GM19193 (cell line): ENCODE results near the gene NF2.

Source experiments
- POLR2A ChIP-seq: IDR thresholded peaks from 4 replicates; pipeline ENCODE4 v1.6.1; 2011; ENCODE audit not compliant: insufficient read depth, insufficient read length; ENCODE audit errors: extremely low read depth

NF2 gene

DNA sequence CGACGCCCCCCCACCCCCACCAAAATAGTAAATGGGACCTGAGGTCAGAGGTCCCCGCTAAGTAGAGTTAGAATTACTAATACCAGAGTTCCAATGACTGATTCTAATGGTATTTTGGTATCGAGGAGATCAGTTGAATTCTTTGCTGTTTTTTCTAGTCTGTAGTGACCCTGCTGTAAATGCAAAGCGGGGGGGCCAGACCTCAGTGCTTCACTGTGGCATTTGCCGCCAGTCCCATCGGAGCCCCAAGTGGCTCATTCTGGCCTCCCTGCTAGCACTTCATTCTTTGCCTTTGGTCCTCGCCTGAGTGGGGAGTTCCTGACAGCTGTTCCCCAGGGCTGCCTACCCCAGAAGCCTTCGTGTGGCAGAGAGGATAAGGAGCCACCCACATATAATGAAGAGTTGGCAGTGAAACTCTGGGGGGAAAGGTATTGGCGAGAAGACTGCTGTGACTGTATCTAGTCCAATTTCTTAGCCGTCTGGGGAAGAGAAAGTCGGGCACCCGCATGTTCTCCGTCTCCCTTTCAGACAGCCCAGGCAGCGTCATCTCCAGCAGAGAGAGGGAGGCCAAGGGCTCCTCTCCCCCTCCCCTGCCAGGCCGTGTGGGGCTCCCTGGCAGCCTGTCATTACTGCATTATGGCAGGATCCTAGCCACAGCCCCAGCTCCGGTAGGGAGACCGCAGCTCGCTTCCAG, 96.9 kb downstream of the NF2 start:
- TF ChIP-seq POLR2A: no peak

DNA sequence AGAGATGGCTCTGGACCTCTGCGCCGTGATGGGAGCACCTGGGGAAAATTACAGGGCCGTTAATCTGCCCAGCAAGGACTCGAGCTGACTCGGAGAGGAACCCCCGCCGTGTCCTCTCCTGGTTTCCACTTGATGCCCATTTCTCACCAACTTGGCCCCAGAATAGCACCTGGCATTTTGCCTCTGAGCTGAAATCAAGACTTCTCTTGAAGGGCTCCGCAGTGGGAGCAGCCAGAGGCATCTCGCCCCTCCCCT, 97.4 kb downstream of the NF2 start:
- TF ChIP-seq POLR2A: no peak

DNA sequence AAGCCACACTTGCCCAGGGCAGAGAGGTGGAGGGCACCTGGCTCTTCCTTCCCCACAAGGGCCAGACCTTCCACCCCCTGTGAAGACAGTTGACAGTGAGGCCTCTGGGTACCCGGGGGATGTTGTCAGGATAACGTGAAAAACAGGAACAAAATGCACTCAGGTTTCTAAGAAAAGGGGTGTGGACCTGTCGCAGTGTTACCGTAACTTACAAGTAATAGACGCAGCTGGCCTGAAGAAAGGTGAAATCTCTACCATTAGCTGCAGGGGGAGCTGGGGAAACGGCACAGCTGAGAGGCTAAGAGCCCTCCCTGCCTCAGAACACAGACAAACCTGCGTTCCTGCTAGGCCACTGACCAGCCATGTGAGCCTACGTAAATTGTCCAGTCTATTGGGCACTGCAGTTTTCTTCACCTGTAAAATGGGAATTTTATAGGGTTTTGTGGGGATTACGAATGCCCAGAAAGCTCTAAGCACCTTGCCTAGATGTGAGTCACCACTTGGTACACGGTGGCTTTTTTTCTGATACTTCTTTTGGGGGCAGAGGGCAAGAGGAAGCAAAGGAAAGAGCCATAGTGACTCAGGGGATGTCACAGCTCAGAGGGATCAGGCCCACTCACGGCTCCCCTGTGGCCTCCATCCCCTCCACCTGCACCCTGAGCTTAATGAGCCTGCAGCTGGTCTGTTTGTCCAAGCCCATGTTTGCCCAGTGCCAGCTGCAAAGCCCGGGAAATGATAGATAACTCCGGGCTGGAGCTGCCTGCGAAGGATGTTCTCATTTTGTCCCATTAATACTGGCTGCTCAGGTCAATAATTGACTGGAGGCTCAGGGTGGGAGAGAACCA, 97.9 kb downstream of the NF2 start:
- no peak for TF ChIP-seq POLR2A

DNA sequence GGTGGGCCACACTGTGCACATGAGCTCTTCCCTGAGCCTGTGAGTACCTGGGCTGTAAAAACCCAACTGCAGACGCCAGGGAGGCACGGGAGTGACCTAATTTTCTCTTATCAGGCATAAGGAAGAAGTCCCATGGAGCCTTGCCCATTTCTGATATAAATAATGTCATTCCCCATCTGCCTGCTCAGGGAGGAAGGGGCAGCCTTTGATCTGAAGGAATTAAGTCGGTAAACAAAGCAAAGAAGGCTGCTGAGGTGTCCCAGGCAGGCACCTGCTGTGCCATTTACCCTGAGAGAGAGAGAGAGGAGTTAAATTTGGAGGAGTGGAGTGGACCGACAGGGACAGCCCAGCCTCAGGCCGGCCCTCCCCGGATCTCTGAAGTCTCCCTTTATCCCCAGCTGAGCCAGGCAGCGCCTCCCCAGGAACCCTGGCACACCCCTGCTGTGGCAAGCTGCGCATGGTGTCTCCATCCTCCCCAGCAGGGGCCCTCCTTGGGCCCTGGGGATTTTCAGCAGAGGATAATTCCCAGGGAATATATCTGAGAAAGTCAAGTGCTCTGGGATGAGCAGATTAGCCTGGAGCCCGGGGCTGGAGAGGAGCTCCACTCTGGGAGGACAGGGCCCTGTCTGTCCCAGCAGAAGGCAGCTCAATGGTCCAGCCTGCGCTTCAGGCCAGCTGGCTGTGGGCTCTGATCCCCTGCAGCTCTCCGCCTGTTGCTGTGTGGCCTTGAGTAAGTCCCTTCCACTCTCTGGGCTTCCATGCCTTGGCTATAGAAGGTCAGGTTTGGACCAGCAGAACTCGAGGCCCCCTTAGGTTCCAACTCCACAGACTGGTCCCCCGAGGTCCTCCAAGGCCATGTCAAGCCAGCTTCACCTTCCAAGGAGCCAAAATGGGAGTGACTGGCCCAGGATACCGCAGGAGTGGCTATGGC, 98.8 kb downstream of the NF2 start:
- no peak for TF ChIP-seq POLR2A

DNA sequence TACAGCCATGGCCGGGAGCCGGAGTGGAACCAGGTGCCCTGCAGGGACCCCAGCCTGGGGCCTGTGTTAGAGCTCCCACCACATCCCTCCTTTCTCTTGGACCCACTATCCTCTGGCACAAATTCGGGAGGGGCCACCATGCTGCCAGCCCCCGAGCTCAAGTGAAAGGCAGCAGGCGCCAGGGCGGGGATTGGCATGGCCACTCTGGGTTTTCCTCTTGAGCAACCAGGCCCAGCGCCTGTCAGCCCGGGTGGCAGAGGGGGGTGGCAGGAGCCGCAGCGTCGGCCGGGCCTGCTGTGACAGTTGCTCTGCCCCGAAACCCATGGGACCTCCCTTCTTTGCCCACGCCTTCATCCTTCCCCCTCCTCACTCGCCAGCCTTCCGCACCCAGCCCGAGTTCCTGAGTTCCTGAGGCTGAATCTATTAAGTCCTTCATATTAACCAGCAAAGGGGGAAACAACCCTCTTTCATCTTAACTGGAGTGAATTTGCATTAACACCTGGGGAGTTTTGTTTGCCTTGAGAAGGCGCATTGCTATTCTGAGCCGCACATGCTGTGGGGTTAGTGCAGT, 99.6 kb downstream of the NF2 start:
- TF ChIP-seq POLR2A: no peak

DNA sequence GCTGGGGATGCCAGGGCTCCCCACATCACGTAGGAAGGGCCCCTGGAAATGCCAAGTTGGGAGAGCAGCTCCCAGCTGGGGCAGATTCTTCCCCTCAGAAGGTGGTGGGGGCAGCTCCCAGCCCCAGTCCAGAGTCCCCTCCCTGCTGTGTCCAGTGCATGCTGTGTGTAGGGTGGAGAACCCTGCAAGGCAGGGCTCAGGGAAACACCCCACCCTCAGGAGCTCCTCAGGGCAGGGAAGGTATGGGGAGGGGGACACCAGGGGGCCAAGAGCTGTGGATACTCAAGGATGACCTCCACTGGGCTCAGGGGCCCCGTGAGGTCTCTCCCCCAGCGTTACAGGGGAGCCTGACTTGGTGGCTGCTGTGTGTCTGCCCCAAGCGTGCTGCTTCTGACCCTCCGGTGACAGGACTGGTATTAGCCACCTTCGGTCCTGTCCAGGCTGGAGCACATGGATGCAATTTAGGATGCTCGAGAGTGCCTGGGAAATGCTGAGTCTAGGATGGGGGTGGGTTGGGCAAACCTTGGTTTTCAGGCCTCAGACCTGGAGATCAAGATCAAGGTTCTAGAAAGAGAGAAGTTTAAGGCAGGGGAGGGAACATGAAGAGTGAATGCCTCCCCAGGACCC, 100.2 kb downstream of the NF2 start:
- TF ChIP-seq POLR2A: no peak

DNA sequence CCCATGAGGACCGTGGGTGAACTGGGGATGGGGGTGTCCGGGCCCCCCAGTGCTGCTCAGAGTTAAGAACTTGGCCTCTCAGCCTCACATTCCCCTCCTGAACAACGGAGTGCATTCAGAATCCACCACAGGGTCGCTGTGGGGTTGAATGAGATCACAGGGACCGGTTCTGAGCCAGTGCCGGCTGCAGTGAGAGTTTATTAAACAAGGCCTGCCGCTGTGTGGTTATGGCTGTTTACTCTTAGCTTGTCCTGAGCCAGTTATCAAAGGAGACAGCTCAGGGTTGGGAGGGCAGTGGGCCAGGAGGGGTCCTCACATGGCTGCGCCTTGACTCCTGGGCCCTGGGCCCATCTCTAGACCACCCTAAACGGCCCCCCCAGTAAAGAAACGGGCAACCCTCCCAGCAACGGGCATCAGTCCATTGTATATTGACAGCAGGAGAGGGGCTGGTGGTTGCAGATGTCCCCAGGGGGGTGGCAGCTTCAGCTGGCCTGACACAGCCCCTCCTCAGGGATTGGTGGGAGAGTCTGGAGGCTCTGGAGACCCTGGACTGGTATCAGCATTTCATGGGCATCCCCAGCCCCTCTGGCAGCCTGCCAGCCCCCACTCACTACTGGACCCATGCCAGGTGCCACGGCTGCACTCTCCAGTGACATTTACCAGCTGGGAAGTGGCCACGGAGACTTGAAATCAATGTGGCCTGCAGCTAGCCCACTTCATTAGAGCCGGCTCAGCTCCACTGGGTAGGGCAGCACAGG, 101.3 kb downstream of the NF2 start:
- TF ChIP-seq POLR2A: no peak

DNA sequence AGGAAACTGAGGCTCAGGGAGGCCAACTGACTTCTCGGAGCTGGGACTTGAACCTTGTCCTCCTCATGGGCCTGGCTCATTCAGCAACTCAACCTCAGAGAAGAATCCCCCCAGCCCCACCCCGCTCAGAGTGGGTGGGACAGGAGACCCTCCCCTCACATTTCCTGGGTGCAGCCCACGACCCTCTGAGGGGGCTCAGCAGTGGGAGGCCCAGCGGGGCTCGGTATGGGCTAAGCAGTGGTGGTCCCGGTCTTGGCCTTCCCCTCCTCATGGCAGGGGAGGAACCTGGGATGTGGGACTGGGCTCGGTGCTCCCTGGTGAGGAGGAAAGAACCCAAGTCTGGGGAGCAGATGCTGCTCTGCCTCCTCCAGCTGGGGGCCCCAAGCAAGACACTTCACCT, 102.2 kb downstream of the NF2 start:
- TF ChIP-seq POLR2A: no peak

DNA sequence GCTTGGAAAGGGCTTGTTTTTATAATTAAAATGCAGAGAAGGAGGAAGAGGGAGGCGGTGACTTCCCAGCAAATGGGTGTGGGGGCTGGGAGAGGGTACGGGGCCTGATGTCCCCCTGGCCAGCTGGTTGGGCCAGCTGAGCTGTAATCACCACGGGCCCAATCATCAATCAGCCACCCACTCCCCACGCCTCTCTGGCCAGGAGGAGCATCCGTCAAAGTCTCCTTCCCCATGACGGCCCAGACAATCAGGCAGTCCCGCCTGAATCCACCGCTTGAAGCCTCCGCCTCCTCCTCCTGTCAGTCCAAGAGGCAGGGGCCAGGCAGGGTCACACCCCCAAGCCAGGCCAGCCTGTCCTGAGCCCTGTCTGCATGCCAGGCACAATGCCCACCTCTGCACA, 103.1 kb downstream of the NF2 start:
- TF ChIP-seq POLR2A: no peak

DNA sequence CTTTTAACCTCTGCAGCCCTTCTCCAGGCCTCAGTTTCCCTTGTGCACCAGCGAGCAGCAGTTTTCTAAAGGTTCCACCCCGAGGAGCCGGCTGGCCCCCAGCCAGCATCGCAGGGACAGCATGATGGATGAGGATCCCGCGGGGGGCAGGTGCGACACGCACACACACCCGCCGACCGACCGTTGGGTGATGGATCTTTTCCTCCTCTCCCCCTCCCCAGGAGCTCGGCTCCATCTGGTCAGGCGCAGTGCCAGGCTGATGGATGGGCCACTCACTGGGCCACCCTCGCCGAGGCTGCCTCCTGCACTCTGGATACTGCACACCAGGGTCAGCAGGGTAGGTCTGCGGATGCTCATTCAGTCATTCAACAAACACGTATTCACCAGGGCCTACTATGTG, 103.6 kb downstream of the NF2 start:
- no peak for TF ChIP-seq POLR2A

DNA sequence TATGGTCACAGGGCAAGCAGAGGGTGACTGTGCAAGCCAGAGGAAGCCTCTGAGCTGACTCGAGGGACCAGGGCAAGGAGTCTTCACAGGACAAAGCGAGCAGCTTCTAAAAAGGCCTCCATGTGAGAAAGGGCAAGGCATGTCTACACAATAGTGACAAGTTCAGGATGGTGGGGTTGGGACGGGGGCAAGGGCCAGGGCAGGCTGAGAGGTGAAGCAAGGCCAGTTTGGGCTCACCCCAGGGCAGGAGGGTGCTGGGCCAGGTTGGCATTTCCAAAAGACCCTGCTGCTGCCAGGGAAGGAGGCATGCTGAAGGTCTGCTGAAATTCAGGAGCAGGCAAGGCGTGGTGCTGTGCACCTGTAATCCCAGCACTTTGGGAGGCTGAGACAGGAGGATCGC, 104.0 kb downstream of the NF2 start:
- no peak for TF ChIP-seq POLR2A

DNA sequence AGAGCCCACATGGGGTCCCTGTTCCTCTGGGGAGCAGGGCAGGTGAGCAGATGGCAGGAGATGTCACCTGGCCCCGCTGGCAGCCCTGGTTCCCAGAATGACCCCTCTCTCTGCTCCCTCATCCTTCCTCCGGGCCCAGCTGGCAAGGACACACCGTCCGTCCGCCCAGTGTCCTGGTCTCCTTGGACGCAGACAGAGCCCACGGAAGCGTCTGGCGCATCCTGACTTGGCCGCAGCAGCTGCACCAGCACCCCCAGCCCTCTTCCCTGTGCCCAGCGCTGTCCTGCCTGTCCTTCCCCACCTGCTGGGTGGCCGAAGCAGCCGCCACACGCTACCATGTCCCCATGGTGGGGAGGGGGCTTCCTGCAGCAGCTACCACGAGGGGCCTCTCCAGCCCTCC, 106.8 kb downstream of the NF2 start:
- no peak for TF ChIP-seq POLR2A

DNA sequence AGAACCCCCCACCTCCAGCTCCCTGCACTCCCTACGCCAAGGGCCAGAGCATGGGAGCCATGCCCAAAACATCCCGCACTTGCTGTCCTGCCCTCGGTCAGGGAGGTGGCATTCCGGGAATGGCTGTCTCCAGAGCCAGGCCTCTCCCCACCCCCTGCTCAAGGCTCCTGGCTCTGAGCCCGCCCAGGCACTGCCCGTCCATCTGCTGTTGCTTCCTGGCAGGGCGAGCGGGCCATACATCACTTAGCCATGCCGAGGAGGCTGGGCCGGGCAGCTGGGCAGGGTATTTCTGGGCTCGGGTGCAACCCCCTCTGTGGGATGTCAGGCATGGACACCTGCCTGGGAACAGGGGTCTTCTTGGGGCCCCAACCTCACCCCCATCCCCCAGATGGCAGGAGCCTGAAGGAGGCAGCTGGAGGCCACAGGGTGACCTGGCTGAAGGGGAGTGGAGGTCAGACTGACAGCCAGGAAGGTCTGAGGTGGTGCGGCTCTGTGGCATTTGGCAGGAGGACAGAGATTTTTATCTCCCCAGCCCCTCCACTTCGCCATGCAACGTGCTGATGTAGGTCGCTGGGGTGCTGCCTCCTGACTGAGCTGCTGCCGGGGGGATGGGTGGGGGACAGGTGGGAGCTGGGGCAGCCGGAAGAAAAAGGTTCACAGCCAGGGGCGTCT, 107.6 kb downstream of the NF2 start:
- no peak for TF ChIP-seq POLR2A
